GM23248 (cell line): ENCODE data around the gene CRLF3.

Experiments
- EZH2 ChIP-seq: fragments of 200-600 bp; sonication (generic); IDR thresholded peaks from 2 replicates; pipeline ENCODE4 v1.6.1; 2018; ENCODE audit warnings: antibody characterized with exemption, mild to moderate bottlenecking; ENCODE audit not compliant: insufficient read depth, poor library complexity, severe bottlenecking
- EZH2phosphoT487 ChIP-seq: fragments of 200-600 bp; sonication (generic); IDR thresholded peaks from 2 replicates; pipeline ENCODE4 v1.6.1; 2018; ENCODE audit warnings: antibody characterized with exemption, moderate library complexity, mild to moderate bottlenecking, low read depth; ENCODE audit not compliant: insufficient read depth

GRCh38 chr17:30838202-30838807 lies 13.8 kb upstream of the CRLF3 start:
- TF ChIP-seq EZH2 (no peak), EZH2phosphoT487 (no peak)
